ENCODE results near the gene ZNF674. TPM values are rescaled to one million over a fixed set of nuclear protein-coding genes. Genes with fewer than 3 reads are reported as not detected.

The ZNF674 gene
- total RNA-seq, 2 experiments from 2014 or later = 5.4 to 5.5 TPM

DNA sequence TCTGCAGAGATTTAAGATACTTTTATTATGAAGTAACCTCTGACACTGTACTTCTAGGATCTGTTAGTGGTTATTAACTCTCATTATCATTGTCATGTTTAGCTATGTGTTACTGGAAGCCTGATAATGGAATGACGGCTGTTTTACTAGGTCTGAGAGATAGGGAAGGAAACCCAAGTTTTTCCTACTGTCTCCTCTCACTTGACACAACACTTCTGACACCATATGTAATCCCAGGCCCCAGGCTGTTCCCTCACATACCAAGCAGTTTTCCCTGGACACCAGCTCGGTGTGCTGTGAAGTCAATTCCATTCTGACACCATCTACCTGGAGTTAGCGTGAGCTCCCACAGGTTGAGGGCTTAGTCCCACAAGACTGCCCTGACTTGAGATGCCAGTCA, 85.6 kb downstream of the ZNF674 start:
- no peaks in the 10 kb centered on the region for H3K9me2 ChIP-seq (ENCODE audit: insufficient read depth, low read length)
- TF ChIP-seq, protein P1, sequence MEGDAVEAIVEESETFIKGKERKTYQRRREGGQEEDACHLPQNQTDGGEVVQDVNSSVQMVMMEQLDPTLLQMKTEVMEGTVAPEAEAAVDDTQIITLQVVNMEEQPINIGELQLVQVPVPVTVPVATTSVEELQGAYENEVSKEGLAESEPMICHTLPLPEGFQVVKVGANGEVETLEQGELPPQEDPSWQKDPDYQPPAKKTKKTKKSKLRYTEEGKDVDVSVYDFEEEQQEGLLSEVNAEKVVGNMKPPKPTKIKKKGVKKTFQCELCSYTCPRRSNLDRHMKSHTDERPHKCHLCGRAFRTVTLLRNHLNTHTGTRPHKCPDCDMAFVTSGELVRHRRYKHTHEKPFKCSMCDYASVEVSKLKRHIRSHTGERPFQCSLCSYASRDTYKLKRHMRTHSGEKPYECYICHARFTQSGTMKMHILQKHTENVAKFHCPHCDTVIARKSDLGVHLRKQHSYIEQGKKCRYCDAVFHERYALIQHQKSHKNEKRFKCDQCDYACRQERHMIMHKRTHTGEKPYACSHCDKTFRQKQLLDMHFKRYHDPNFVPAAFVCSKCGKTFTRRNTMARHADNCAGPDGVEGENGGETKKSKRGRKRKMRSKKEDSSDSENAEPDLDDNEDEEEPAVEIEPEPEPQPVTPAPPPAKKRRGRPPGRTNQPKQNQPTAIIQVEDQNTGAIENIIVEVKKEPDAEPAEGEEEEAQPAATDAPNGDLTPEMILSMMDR (conservative IDR thresholded peaks at IDR 0.05; ENCODE audit: low read length) = no peak
- TF ChIP-seq EZH2phosphoT487 (IDR thresholded peaks at IDR 0.05; ENCODE audit: borderline replicate concordance, low read depth, low read length) = no peak
- H3K4me3 ChIP-seq (ENCODE audit: low read depth, low read length, poor library complexity, severe bottlenecking) = no peak overlapping the region
- peaks cover 12% of the 10 kb centered on the region for H3K4me1 ChIP-seq (ENCODE audit: insufficient read depth, low read length, poor library complexity, severe bottlenecking)
- no peak overlapping the region for H3K27ac ChIP-seq (ENCODE audit: low read depth, low read length, poor library complexity, severe bottlenecking)
- no peaks in the 10 kb centered on the region for H3K9me3 ChIP-seq (ENCODE audit: low read length)
- H3K36me3 ChIP-seq (ENCODE audit: insufficient read depth, low read length) = peaks cover 15% of the 10 kb centered on the region
- DNase-seq (ENCODE audit: low spot score) = no peak
- CTCF ChIA-PET (ENCODE audit: unreplicated experiment) = no interaction called here
- no peaks in the 10 kb centered on the region for H3K79me2 ChIP-seq (ENCODE audit: insufficient read depth, low read depth, low read length)
- no peak overlapping the region for H2AFZ ChIP-seq (ENCODE audit: low read length)
- intact Hi-C loops (cut with micrococcal nuclease; ENCODE audit: unreplicated experiment) = no loop called here
- POLR2A ChIA-PET = interaction anchor here (0.7 kb wide), 1 partner anchor 78 kb away, joined by 3 read pairs; no protein-coding TSS in a partner anchor
- no TSS peak for BruUV-seq (replicated peaks)
- H4K20me1 ChIP-seq (ENCODE audit: insufficient read depth, low read length) = no peaks in the 10 kb centered on the region
- H3K4me2 ChIP-seq (ENCODE audit: low read length) = no peak overlapping the region

GRCh38 chrX:46456125-46456922, 88.9 kb downstream of the ZNF674 start:
- no peak for DNase-seq (ENCODE audit: low spot score)
- intact Hi-C loops (cut with micrococcal nuclease; ENCODE audit: unreplicated experiment) = no loop called here
- H3K4me1 ChIP-seq (ENCODE audit: insufficient read depth, low read length, poor library complexity, severe bottlenecking) = peaks cover 5% of the 10 kb centered on the region
- H4K20me1 ChIP-seq (ENCODE audit: insufficient read depth, low read length) = no peaks in the 10 kb centered on the region
- H3K9me2 ChIP-seq (ENCODE audit: insufficient read depth, low read length) = no peaks in the 10 kb centered on the region
- H3K4me3 ChIP-seq (ENCODE audit: low read depth, low read length, poor library complexity, severe bottlenecking) = no peak overlapping the region
- ChIA-PET CTCF (ENCODE audit: unreplicated experiment) (no interaction called here), POLR2A (no interaction called here)
- no peak for TF ChIP-seq EZH2phosphoT487 (IDR thresholded peaks at IDR 0.05; ENCODE audit: borderline replicate concordance, low read depth, low read length)
- TF ChIP-seq, protein P1 (conservative IDR thresholded peaks at IDR 0.05; ENCODE audit: low read length) = no peak
- no TSS peak for BruUV-seq (replicated peaks)
- H3K27ac ChIP-seq (ENCODE audit: low read depth, low read length, poor library complexity, severe bottlenecking) = no peak overlapping the region
- peaks cover 11% of the 10 kb centered on the region for H3K36me3 ChIP-seq (ENCODE audit: insufficient read depth, low read length)
- H3K4me2 ChIP-seq (ENCODE audit: low read length) = no peak overlapping the region
- no peaks in the 10 kb centered on the region for H3K79me2 ChIP-seq (ENCODE audit: insufficient read depth, low read depth, low read length)
- no peaks in the 10 kb centered on the region for H3K9me3 ChIP-seq (ENCODE audit: low read length)
- no peak overlapping the region for H2AFZ ChIP-seq (ENCODE audit: low read length)

Small RNA genes lying within 50 kb of the gene (small RNA-seq; reads per million reads assigned to genes)
- gene RF00017 (not detected), gene RNU6-50P (not detected)

Other genes with a start within 250 kb of the ZNF674 start
- 5.3 and 7.5 TPM in 2 replicates for gene CHST7, start 28.3 kb upstream of the ZNF674 start, total RNA-seq (2014; rRNA removed; shearing (Covaris generic))
- gene CHST7, start 28.3 kb upstream of the ZNF674 start, total RNA-seq (2022) = 2.0 and 2.8 TPM in 2 replicates
- gene SLC9A7, start 213.7 kb upstream of the ZNF674 start, total RNA-seq (2014; rRNA removed; shearing (Covaris generic)) = 34.2 and 40.5 TPM in 2 replicates
- gene SLC9A7, start 213.7 kb upstream of the ZNF674 start, total RNA-seq (2022) = 58.5 and 59.6 TPM in 2 replicates

Measured in OCI-LY7 (cell line).